IPS-20b (cell line): ENCODE data around the gene ABCC9.

Source experiments
- H3K27ac ChIP-seq: one replicate; pipeline ENCODE4 v1.5.1; 2013; ENCODE audit warnings: low read length
- H3K27me3 ChIP-seq: 2 replicates; pipeline ENCODE4 v1.6.1; 2013; ENCODE audit warnings: mild to moderate bottlenecking, low read length, inconsistent platforms; ENCODE audit not compliant: insufficient read depth
- H3K36me3 ChIP-seq: 2 replicates; pipeline ENCODE4 v1.6.1; 2013; ENCODE audit warnings: low read depth, mild to moderate bottlenecking, inconsistent platforms, low read length, moderate library complexity; ENCODE audit not compliant: insufficient read depth
- H3K4me1 ChIP-seq: 2 replicates; pipeline ENCODE4 v1.6.1; 2013; ENCODE audit warnings: mild to moderate bottlenecking, control low read depth, inconsistent platforms, low read length, moderate library complexity; ENCODE audit not compliant: insufficient read depth
- H3K4me3 ChIP-seq: 2 replicates; pipeline ENCODE4 v1.5.1; 2013; ENCODE audit warnings: mild to moderate bottlenecking, low read length, inconsistent platforms
- H3K9ac ChIP-seq: 2 replicates; pipeline ENCODE4 v1.6.1; 2013; ENCODE audit warnings: low read depth, mild to moderate bottlenecking, inconsistent platforms, low read length, moderate library complexity
- H3K9me3 ChIP-seq: 2 replicates; pipeline ENCODE4 v1.6.1; 2013; ENCODE audit warnings: mild to moderate bottlenecking, low read depth, low read length, inconsistent platforms; ENCODE audit not compliant: insufficient read depth

Gene ABCC9

GRCh38 chr12:21894792-21895595, 46.2 kb downstream of the ABCC9 start:
- Histone ChIP-seq H3K9ac (no peak overlapping the region), H3K4me3 (no peak overlapping the region), H3K36me3 (no peaks in the 10 kb centered on the region), H3K9me3 (no peaks in the 10 kb centered on the region), H3K4me1 (no peaks in the 10 kb centered on the region), H3K27ac (no peak overlapping the region), H3K27me3 (no peaks in the 10 kb centered on the region)

GRCh38 chr12:21893924-21894323, 47.3 kb downstream of the ABCC9 start:
- no peak overlapping the region for H3K27ac ChIP-seq
- no peaks in the 10 kb centered on the region for H3K9me3 ChIP-seq
- no peaks in the 10 kb centered on the region for H3K36me3 ChIP-seq
- H3K27me3 ChIP-seq: no peaks in the 10 kb centered on the region
- no peaks in the 10 kb centered on the region for H3K4me1 ChIP-seq
- H3K4me3 ChIP-seq: no peak overlapping the region
- H3K9ac ChIP-seq: no peak overlapping the region

DNA sequence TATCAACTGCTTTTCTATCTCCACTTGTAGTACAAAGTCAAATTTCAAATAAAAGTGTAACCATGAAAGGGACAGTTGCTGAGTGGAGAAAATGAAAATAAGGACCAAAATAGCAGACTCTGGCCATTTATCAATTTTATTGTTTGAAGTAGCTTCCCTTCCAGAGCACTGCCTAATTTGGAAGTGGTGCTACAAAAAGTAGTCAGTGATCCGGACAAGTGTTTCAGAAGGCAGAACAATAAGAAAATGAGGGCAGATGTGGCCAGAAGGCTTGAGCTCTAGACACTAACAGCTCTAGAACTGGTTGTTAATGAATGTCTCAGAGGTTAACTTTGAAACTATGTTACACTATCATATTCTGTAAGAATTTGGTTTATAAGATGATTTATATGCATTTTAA, 48.9 kb downstream of the ABCC9 start:
- H3K36me3 ChIP-seq: no peaks in the 10 kb centered on the region
- H3K4me3 ChIP-seq: no peak overlapping the region
- no peaks in the 10 kb centered on the region for H3K9me3 ChIP-seq

GRCh38 chr12:21891751-21892217, 49.4 kb downstream of the ABCC9 start:
- H3K4me1 ChIP-seq: no peaks in the 10 kb centered on the region
- no peak overlapping the region for H3K27ac ChIP-seq
- no peak overlapping the region for H3K9ac ChIP-seq
- no peaks in the 10 kb centered on the region for H3K36me3 ChIP-seq
- no peaks in the 10 kb centered on the region for H3K27me3 ChIP-seq
- no peaks in the 10 kb centered on the region for H3K9me3 ChIP-seq
- H3K4me3 ChIP-seq: no peak overlapping the region

More for the DNA sequence above, 48.9 kb downstream of the ABCC9 start:
- no peak overlapping the region for H3K27ac ChIP-seq
- no peaks in the 10 kb centered on the region for H3K4me1 ChIP-seq
- H3K27me3 ChIP-seq: no peaks in the 10 kb centered on the region
- H3K9ac ChIP-seq: no peak overlapping the region

GRCh38 chr12:21888276-21888863, 52.9 kb downstream of the ABCC9 start:
- H3K27me3 ChIP-seq: no peaks in the 10 kb centered on the region
- H3K27ac ChIP-seq: no peak overlapping the region
- no peaks in the 10 kb centered on the region for H3K4me1 ChIP-seq
- H3K4me3 ChIP-seq: no peak overlapping the region
- H3K36me3 ChIP-seq: no peaks in the 10 kb centered on the region
- no peaks in the 10 kb centered on the region for H3K9me3 ChIP-seq
- no peak overlapping the region for H3K9ac ChIP-seq

DNA sequence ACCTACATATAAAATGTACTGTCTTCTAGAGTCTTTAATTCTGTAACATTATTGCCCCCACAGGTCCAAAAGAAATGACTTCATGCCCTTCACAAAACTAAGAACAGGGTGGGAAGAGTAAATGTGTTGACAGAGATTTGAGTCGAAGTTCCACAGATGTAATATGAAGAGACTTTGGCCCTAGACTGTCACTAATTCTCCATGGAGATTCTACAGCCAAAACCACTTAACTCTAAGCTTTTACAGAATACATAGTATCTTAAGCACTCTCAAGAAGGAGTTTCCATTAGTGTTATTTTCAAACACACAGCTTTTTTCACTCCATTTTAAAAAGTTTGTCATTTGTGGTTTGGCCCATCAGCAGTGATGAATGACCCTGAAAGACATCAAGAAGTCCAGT, 56.3 kb downstream of the ABCC9 start:
- H3K9ac ChIP-seq: no peak overlapping the region
- no peaks in the 10 kb centered on the region for H3K27me3 ChIP-seq
- H3K4me3 ChIP-seq: no peak overlapping the region
- H3K4me1 ChIP-seq: no peaks in the 10 kb centered on the region
- H3K27ac ChIP-seq: no peak overlapping the region
- no peaks in the 10 kb centered on the region for H3K9me3 ChIP-seq
- H3K36me3 ChIP-seq: no peaks in the 10 kb centered on the region

- no peak overlapping the region for H3K9ac ChIP-seq
- H3K9me3 ChIP-seq: no peaks in the 10 kb centered on the region
- H3K36me3 ChIP-seq: no peaks in the 10 kb centered on the region
- H3K27ac ChIP-seq: no peak overlapping the region
- no peaks in the 10 kb centered on the region for H3K4me1 ChIP-seq
- H3K27me3 ChIP-seq: no peaks in the 10 kb centered on the region
- H3K4me3 ChIP-seq: no peak overlapping the region
Observed at GRCh38 chr12:21882635-21883034, 58.6 kb downstream of the ABCC9 start.

GRCh38 chr12:21881965-21882364, 59.3 kb downstream of the ABCC9 start:
- Histone ChIP-seq H3K9me3 (no peaks in the 10 kb centered on the region), H3K27me3 (no peaks in the 10 kb centered on the region), H3K4me1 (no peaks in the 10 kb centered on the region), H3K4me3 (no peak overlapping the region), H3K36me3 (no peaks in the 10 kb centered on the region), H3K27ac (no peak overlapping the region), H3K9ac (no peak overlapping the region)

GRCh38 chr12:21879312-21879711, 61.9 kb downstream of the ABCC9 start:
- H3K4me3 ChIP-seq: no peak overlapping the region
- H3K9me3 ChIP-seq: no peaks in the 10 kb centered on the region
- H3K9ac ChIP-seq: no peak overlapping the region
- no peaks in the 10 kb centered on the region for H3K4me1 ChIP-seq
- no peaks in the 10 kb centered on the region for H3K27me3 ChIP-seq
- H3K27ac ChIP-seq: no peak overlapping the region
- no peaks in the 10 kb centered on the region for H3K36me3 ChIP-seq

DNA sequence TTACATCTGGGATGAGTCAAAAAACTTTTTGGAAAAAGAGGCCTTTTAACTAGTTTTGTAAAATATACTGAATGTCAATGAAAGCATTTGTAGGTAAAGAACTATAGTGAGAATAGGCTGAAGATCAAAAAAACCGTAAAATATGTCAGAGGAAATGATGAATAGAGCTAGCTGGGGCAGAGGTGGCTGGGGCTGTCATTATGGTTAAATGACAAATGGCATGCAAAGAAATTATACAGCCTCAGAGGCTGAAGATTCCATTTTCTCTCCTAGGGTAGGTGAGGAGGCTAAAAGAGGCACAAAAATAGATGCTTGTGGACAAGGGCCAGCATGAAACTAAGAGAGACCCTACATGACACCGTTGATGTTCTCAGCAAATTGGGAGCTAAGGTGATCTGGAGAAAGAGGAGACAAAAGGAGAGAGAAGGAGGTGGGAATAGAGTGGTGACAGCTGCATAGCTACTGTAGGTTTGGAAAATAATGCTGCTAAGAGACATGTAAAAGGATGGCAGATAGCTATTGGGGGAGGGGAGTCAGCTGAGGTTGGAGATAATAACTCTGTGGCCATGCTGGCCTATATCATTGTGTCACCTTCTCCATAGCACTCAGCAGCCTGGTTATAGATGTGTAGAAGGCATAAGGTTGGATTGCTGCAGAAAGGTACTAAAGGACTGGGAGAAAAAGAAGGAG, 63.8 kb downstream of the ABCC9 start:
- H3K27ac ChIP-seq: no peak overlapping the region
- no peaks in the 10 kb centered on the region for H3K27me3 ChIP-seq
- no peaks in the 10 kb centered on the region for H3K4me1 ChIP-seq
- H3K9ac ChIP-seq: no peak overlapping the region
- no peak overlapping the region for H3K4me3 ChIP-seq
- no peaks in the 10 kb centered on the region for H3K36me3 ChIP-seq
- H3K9me3 ChIP-seq: no peaks in the 10 kb centered on the region

DNA sequence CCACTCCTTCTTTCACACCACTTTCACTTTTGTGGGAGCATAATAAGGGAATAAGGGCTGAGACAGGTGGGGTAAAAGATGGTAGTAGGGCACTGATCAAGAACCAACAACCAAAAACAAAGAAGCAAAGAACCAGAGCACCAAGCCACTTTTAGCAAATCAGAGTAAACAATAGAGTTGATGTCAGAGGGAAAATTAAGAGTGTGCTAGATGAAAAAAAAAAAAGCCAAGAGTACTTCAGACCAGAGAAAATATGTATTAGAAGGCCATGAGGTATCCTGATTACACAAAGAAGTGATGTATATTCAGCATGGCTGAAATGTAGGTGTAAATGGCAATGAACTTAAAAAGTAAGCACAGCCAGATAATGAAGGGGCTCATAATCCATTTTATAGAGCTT, 75.4 kb downstream of the ABCC9 start:
- Histone ChIP-seq H3K4me1 (no peaks in the 10 kb centered on the region), H3K9me3 (peaks cover 11% of the 10 kb centered on the region), H3K36me3 (no peaks in the 10 kb centered on the region), H3K9ac (no peak overlapping the region), H3K27me3 (no peaks in the 10 kb centered on the region), H3K27ac (no peak overlapping the region), H3K4me3 (no peak overlapping the region)

DNA sequence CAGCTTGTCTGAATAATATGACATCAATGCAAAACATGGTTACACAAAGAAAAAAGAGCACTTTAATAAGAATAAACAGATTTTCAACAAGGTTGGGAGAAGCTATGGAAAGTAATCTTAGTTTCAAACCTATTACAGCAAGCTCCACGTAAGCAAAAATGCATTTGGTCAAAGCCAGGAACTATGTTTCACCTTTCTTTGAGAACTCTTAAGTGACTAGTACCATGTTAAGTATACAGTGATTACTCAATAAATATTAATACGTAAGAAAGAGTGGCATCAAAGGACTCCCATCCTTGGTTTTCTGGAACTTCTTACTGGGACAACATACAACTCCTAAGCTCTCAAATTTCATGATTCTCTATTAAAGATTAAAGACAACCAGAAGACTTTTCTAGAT, 80.7 kb downstream of the ABCC9 start:
- no peaks in the 10 kb centered on the region for H3K36me3 ChIP-seq
- no peak overlapping the region for H3K9ac ChIP-seq
- no peak overlapping the region for H3K27ac ChIP-seq
- H3K27me3 ChIP-seq: no peaks in the 10 kb centered on the region
- H3K4me3 ChIP-seq: no peak overlapping the region
- H3K9me3 ChIP-seq: no peaks in the 10 kb centered on the region
- no peaks in the 10 kb centered on the region for H3K4me1 ChIP-seq
